SKM-1 treated with dmso at 0.1 percent for 144 hours (cell line): ENCODE measurements around the gene NXPH1.

Source experiments
- DNase-seq: peaks from one replicate; lab custom pipeline; 2025; ENCODE audit not compliant: unreplicated experiment; lab: John Stamatoyannopoulos, UW

The NXPH1 gene

GRCh38 chr7:8433477-8434289 is at the start of gene NXPH1:
Gene NXPH1 (plus strand): TSS chr7:8433609.
- DNase-seq: no peak

DNA sequence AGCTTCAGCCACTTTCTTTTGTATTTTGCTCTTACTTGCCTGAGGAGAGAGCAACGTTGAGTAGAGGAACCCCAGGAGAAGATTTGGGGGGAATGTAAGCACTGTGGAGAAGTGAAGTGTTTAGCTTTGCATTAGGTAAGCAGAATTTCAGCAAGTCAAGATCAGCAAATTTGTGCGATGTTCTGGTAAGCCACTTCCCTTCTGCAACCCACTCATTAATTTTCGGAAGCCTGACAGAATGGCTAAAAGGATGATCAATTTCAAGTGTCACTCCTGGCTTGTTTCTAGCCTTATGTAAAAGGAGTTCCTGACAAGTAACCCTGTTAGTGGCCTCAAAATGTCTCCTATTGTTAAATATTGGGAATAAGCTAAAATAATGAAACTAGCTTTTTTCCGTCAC is 48.5 kb upstream of the NXPH1 start:
- DNase-seq: no peak

- no peak for DNase-seq
These were observed 46.4 kb upstream of the NXPH1 start for GRCh38 chr7:8386926-8387550.

- DNase-seq: no peak
These were observed 45.7 kb upstream of the NXPH1 start for GRCh38 chr7:8387551-8388256.

GRCh38 chr7:8388257-8388625 is 45.2 kb upstream of the NXPH1 start:
- DNase-seq: no peak

DNA sequence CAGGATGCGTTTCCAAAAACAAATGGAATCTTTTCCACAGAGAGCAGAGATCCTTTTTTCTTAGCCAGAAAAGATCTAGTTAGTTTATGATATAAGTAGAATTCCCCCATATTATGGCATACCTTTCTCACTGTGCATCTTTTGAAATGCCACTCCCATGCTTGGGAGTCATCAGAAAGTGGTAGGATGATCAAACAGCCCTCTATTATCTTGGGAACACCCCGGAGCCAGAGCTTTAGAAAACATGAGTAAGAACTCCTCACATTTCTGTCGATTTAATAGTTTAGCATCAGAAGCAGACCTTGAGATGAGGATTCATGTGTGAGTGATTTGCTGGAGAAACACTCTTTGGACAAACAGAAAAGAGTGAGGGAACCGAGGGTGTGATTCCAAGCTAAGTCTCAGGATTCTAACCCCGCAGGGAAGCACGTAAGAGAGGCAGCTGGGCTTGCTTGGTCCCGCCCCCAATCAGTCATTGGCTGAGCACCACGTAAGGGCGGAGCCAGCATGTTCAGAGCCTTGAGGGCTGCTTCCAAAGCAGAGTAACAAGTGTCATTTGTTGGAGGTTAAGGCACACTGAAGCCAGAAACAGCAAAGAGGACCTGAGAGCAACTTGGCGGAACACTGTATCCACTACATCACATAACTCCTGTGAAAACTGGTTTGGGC is 43.7 kb upstream of the NXPH1 start:
- DNase-seq: no peak

- DNase-seq: no peak
These were observed 43.2 kb upstream of the NXPH1 start for GRCh38 chr7:8390262-8390626.

DNA sequence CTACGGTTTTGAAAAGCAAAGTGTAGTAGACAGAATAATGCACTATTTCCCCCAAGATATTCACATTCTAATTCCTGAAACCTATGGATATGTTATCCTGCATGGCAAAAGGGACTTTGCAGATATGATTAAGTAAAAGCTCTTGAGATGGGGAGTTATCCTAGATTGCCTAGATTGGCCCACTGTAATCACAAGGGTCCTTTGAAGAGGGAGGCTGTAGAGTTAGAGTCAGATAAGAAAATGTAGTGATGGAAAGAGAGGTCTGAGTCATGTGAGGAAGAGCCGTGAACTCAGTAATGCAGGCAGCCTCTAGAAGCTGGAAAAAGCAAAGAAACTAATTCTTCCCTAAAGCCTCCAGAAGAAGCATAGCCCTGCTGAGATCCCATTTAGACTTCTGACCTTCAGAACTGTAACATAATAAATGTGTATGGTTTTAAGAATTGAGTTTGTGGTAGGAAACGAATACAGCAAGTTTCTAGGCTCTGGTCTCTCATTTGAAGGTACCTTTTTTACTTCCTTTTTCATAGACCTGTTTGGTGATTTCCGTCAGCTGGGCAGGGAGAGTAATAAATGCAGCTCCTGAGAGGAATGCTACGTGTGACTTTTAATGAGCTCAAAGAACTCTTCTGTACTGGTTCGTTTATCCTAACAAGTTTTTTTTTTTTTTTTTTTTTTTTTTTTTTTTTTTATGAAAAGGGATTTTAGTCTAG is 41.9 kb upstream of the NXPH1 start:
- DNase-seq: no peak

DNA sequence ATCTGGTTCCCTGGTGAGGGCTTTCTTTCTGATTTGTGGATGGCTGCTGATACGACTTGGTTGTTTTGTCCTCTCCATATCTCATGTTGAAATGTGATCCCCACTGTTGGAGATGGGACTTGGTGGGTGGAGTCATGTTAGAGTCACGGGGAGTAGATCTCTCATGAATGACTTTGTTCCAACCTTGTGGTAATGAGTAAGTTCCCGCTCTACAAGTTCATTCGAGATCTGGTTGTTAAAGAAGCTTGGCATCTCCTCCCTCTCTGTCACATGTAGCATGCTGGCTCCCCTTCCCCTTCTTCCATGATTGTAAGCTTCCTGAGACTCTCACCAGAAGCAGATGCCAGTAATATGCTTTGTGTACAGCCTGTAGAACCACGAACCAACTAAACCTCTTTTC is 37.1 kb upstream of the NXPH1 start:
- DNase-seq: no peak

DNA sequence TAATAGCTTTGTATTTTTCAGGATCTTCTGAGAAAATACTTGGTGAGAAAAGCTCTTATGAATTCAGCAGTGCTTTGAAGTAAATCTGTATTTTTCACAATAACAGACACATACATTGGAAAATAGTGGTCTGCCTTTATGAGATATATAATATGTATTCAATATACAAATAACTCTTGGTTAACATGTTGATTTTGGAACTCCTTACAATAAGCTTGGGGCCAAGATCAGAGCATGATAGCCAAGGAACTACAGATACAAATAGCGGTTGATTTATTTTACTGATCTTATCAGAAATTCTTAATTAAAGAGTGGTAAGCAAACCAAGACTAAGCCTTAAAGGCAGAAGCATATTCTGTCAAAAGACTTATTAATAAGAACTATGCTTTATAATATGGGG is 24.5 kb upstream of the NXPH1 start:
- no peak for DNase-seq

DNA sequence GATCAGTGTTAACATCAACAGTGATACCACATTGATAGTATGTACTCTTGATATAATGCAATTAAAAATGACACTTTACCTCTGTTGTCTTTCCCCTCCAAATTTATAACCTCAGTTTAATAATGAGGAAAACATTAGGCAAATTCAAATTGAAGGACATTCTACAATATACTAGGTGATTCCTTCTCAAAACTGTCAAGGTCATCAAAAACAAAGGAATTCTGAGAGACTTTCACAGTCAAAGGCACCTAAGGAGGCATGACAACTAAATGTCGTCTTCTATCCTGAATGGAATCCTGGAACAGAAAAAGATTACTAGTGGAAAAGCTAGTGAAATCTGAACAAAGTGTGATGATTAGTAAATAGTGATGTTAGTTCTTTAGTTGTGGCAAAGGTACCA is 22.3 kb upstream of the NXPH1 start:
- DNase-seq: no peak

DNA sequence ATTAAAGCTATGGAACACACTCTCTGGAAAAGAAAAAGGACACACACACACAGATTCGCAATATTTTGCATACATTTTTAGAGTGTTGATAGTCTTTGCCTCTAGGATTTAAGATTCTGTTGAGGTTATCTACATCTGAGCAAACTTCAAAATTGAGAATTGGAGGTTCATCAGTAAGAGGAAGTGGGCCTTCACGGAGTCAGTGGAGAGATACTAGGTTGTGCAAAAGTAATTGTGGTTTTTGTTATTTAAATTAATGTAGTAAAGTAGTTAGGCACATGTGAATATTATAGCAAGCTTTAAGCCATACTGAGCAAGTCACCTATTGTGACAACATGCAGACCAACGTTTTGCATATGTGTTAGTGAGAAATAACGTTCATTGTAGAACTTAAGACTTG is 19.8 kb upstream of the NXPH1 start:
- no peak for DNase-seq

GRCh38 chr7:8418629-8419245 is 14.7 kb upstream of the NXPH1 start:
- no peak for DNase-seq

- no peak for DNase-seq
These were observed 11.2 kb upstream of the NXPH1 start for GRCh38 chr7:8422177-8422576.

DNA sequence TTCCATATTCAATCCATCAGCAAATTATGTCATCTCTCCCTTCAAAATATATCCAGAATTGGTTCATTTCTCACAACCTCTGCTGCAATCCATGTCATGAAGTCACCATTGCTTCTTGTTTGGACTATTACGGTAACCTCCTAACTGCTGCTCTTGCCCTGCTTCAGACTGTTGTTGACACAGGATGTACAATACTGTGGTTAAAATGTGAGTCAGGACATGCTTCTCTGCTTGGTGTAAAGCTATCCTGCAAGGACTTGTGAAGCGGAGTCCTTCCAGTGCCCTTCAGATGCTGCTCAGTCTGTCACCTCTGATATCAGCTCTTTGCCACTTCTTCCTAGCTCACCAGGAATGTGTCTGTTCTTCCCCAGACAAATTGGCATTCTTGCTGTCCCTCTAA is 10.4 kb upstream of the NXPH1 start:
- no peak for DNase-seq

GRCh38 chr7:8425223-8425622 is 8.2 kb upstream of the NXPH1 start:
- DNase-seq: no peak

DNA sequence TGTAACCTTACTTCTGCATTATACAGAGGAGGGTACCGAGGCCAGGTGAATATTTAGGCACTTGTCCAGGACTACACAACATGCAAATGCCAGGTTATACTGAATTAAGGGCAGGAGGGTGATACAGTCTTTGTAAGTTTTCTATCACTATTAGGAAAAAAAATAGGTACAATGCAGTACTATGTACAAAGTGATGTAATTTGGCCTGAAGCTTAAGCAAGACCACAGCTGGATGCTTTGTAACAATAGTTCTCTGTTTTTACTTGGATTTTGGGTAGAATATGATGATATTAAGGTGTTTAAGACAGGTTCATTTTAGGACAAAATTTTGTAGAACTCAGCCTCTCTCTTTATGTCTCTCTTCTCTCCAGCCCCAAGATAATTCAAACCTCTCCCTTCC is 2.8 kb upstream of the NXPH1 start:
- DNase-seq: no peak

- DNase-seq: no peak
These were observed 1.0 kb downstream of the NXPH1 start for GRCh38 chr7:8434290-8435002.

DNA sequence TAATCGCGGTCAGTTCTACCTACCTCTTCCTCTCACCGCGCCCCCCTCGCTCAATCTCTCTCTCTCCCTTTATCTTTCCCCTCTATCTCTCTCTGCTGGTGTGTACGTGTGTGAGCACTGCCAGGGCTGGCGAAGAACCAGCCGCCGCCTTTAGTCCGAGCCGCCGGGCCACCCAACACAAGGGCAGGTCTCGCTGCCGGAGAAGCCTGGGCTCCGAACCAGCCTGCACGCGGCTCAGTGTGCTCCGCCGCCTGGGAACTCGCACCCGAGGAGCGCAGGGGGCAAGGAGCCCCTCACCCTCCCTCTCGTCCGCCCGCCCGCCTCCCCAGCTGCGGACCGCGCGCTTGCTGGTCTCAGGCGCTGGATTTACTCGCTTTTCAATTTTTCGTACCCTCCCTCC is 1.7 kb downstream of the NXPH1 start:
- DNase-seq: no peak
